KBM-7 (cell line): ENCODE results near the gene AQP3.
"Not testable (repeated sequence)": the region's sequence is repeated elsewhere in the genome, so short reads cannot be mapped to it uniquely, and the experiment has no call there.

Experiments used
- DNase-seq: peaks from one replicate; pipeline ENCODE4 v3.0.0-alpha.2; 2015
- in situ Hi-C: fragments of 300-500 bp; cut with MboI; formaldehyde crosslinking; loops from 2 replicates; pipeline ENCODE4 v1.14.3; 2020; ENCODE audit warnings: low sequenced_read_pairs, low pct_unique_long_range_greater_than_20kb, mixed read lengths

Gene AQP3

GRCh38 chr9:33465596-33466564, 18.5 kb upstream of the AQP3 start:
- DNase-seq: no peak
- in situ Hi-C loops: no loop called here

GRCh38 chr9:33465096-33465495, 17.7 kb upstream of the AQP3 start:
- DNase-seq: no peak
- in situ Hi-C loops: no loop called here

DNA sequence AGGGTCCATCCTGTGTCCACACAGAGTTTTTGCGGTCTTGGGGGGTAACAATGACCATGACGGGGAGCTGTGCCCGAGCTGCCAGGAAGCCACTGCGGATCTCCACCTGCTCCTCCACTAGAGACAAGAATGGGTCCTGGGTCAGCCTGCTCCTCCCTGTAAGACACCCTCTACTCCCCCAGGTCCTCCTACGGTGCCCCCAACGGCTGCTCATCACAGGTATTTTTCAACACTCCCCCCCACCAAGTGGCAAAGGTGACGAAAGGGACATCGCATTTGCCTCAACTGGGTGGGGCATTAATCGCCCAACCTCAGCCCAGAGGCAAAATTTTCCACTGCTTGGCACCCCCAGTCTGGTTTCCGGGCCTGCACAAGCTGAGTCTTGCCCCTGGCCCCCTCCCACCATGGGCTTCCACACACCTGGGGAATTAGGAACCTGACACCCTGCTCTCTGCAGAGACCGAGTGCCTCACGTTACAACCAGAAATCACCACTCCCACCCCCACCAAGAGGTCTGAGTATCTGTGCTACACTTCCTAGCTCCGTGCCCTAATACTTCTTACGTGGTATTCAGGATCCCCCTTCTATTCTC, 16.7 kb upstream of the AQP3 start:
- in situ Hi-C loops: no loop called here
- no peak for DNase-seq

- DNase-seq: no peak
- in situ Hi-C loops: no loop called here
Measured at GRCh38 chr9:33463151-33463550, 15.8 kb upstream of the AQP3 start.

- no peak for DNase-seq
- in situ Hi-C loops: no loop called here
Measured at GRCh38 chr9:33461492-33461891, 14.1 kb upstream of the AQP3 start.

DNA sequence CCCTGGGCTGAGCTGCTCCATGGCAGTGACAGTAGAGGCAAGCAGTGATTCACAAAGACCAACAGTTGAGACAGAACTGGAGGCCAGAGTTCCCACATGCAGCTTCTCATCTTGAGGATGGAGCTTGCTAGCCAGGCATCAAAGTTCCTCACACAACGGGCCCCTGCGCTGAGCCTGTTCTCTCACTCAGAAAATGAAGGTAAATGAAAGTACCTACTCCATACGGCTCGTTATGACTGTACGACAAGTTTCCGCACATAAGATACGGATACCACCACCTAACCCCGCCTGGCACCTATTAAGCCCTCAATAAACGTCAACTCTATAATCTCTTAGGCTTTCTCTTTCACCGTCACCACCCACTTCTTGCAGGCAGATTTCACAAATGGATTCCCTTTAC, 13.5 kb upstream of the AQP3 start:
- no peak for DNase-seq
- in situ Hi-C loops: no loop called here

GRCh38 chr9:33459115-33459514, 11.7 kb upstream of the AQP3 start:
- DNase-seq: no peak
- in situ Hi-C loops: no loop called here

- in situ Hi-C loops: no loop called here
- DNase-seq: no peak
Measured at GRCh38 chr9:33458444-33458843, 11.1 kb upstream of the AQP3 start.

- DNase-seq: no peak
- in situ Hi-C loops: no loop called here
Measured at GRCh38 chr9:33455945-33456344, 8.6 kb upstream of the AQP3 start.

DNA sequence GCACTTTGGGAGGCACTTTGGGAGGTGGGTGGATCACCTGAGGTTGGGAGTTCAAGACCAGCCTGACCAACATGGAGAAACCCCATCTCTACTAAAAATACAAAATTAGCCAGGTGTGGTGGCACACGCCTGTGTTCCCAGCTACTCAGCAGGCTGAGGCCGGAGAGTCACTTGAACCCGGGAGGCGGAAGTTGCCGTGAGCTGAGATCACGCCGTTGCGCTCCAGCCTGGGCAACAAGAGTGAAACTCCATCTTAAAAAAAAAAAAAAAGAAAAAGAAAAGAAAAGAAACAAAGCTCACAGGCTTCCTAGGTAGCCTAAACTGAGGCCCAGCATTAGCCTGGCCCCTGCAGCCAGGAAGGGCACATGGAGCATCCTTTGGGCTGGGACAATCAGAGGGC, 8.1 kb upstream of the AQP3 start:
- in situ Hi-C loops, DNase-seq: not testable (repeated sequence)

GRCh38 chr9:33454661-33455026, 7.3 kb upstream of the AQP3 start:
- DNase-seq, in situ Hi-C loops: not testable (repeated sequence)

DNA sequence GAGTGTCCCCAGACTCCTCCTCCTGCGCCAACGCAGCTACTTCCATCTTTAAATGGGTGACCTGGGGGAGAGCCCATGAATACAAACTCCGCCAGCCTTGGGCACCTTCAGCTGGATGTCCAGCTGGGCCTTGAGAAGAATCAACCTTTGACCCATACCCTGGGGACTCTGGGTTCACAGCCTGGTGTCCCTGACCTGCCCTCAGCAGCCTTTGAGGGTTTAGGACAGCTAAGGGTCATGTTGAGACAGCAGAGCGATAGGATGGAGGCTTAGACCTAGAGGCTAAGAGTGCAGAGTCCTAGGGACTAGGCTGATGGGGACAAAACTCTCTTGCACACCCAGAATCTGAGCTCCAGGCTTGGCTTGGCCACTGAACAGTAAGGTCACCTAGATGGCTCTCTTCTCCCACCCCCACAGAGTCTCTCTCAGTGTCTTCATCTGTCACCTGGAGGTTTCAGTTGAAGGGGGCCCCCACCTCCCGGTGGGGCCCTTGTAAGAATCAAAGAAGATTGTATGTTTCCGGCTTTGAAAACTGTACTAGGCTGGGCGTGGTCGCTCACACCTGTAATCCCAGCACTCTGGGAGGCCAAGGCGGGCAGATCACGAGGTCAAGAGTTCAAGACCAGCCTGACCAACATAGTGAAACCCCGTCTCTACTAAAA, 6.7 kb upstream of the AQP3 start:
- DNase-seq: no peak
- in situ Hi-C loops: no loop called here

DNA sequence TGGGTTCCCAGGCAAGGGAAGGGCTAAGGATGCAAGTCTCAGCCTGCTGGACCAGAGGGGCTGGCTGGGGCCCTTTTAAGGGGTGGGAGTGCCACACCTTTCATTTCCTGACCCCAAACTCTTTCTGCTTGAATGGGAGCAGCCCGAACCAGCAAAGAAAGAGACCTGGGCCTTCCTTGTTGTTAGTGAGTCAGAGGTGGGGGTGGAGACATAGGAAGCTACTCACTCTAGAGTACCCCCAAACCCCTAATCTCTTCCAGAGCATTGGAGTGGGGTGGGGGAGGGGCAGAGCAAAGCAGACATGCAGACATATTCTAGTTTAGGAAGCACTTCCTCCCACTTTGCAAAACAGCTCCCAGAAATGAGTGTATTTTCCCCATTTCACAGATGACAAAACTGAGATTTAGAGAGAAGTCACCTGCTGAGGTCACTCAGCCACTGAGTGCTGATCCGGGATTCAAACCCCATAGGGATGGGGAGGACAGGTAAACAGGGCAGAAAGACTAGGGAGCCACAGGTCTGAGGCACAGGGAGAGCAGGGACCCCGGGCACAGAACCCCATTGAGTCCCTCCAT, 6.0 kb upstream of the AQP3 start:
- in situ Hi-C loops: no loop called here

GRCh38 chr9:33452828-33453271, 5.5 kb upstream of the AQP3 start:
- peak; percentile 80 for DNase-seq
- in situ Hi-C loops: no loop called here

More for the DNA sequence above, 6.0 kb upstream of the AQP3 start:
- no peak for DNase-seq

DNA sequence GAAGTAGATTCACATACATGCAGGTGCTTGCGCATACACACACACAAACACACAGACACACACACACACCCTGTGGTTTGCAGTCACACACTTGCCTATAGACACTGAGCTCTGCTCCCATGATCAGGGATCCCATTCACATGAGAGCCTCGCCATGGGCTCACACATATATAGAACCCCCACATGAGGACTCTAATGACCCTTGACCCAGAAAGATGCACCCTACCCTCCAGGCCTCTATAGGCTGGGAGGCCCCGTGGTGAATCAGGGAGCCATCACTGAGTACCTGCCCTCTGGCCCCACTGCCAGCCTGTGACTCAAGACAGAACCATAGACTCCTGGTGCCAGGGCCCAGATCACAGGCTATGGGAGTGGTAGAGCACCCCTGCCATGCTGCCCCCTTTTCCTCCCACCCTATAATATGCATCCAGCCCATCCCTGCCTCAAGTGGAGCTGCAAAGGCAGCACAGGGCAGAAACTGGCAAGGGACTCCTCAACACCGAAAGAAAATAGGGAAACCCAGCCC, 3.3 kb upstream of the AQP3 start:
- in situ Hi-C loops: no loop called here
- DNase-seq: no peak

DNA sequence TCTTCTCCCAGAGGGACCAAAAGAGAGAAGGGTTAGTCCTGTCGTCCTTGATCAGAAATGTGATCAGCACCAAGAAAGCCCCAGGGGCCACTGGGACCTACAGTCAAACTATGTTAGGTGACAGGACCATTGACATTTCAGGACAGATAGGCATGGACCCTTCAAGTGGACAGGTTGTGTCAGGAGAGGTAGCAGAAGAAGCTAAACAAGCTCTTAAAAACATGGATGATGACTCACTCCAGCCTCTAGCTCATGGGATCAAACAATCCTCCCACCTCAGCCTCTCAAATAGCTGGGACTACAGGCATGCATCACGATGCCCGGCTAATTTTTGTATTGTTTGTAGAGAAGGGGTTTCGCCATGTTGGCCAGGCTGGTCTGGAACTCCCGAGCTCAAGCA, 2.3 kb upstream of the AQP3 start:
- in situ Hi-C loops: no loop called here
- no peak for DNase-seq

GRCh38 chr9:33447799-33448553, 583 bp upstream of the AQP3 start:
- in situ Hi-C loops: no loop called here
- DNase-seq: no peak

DNA sequence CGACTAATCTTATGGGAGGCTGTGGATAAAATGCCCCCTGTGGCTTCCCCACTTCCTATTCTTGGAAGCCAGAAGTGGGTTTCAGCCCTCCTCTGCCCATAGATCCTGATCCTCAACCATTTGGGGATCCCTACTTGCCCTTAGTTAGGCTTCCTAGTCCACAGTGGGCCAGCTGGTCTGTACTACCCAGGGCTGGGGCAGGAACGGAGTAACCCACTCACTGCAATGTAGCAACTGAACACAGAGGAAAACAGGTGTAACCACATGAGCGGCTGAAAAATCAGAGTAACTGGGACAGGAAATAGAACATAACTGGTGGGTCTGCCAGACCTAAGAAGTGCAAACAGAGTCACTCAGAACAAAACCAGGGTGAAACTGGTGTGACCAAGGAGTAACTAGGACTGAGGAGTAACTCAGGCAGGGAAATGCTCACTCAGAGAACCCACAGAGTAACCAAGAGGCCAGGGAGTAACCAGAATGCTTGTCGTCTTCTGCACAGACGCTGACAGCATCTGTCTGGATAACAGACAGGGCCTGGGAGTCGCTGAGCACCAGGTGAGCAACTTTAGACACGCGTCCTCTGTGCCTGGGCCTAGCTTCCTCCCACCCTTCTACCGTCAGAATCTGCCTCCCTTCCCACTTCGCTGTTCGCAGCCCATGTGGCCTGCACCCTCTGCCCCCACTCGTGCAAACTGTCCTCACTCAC, 1.0 kb downstream of the AQP3 start:
- in situ Hi-C loops: no loop called here
- no peak for DNase-seq
